ENCODE results near the gene MGAT1.

GRCh38 chr5:180829726-180830125, 27.1 kb upstream of the MGAT1 start:
- TF ChIP-seq CTCF (conservative IDR thresholded peaks at IDR 0.05; ENCODE audit: low read depth, low read length) (no peak), EZH2 (IDR thresholded peaks at IDR 0.05; ENCODE audit: borderline replicate concordance, low read depth, low read length, poor library complexity, severe bottlenecking) (no peak)

Measured in A673 (cell line).